Measurements from ENCODE around the gene USP10.

- TF ChIP-seq, protein P1, sequence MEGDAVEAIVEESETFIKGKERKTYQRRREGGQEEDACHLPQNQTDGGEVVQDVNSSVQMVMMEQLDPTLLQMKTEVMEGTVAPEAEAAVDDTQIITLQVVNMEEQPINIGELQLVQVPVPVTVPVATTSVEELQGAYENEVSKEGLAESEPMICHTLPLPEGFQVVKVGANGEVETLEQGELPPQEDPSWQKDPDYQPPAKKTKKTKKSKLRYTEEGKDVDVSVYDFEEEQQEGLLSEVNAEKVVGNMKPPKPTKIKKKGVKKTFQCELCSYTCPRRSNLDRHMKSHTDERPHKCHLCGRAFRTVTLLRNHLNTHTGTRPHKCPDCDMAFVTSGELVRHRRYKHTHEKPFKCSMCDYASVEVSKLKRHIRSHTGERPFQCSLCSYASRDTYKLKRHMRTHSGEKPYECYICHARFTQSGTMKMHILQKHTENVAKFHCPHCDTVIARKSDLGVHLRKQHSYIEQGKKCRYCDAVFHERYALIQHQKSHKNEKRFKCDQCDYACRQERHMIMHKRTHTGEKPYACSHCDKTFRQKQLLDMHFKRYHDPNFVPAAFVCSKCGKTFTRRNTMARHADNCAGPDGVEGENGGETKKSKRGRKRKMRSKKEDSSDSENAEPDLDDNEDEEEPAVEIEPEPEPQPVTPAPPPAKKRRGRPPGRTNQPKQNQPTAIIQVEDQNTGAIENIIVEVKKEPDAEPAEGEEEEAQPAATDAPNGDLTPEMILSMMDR (IDR thresholded peaks at IDR 0.05) = no peak
- TF ChIP-seq ZFX (IDR thresholded peaks at IDR 0.05; ENCODE audit: borderline replicate concordance) = no peak
These were observed 15.2 kb upstream of the USP10 start for GRCh38 chr16:84684592-84684965.

All from 22Rv1 (cell line).